GM21529 (cell line): Measurements from ENCODE around the gene VCP.

Experiments
- ATAC-seq: cut with Tn5 transposase; IDR thresholded peaks from one replicate; pipeline ENCODE4 v1.9.1; 2021; ENCODE audit not compliant: unreplicated experiment

VCP gene

DNA sequence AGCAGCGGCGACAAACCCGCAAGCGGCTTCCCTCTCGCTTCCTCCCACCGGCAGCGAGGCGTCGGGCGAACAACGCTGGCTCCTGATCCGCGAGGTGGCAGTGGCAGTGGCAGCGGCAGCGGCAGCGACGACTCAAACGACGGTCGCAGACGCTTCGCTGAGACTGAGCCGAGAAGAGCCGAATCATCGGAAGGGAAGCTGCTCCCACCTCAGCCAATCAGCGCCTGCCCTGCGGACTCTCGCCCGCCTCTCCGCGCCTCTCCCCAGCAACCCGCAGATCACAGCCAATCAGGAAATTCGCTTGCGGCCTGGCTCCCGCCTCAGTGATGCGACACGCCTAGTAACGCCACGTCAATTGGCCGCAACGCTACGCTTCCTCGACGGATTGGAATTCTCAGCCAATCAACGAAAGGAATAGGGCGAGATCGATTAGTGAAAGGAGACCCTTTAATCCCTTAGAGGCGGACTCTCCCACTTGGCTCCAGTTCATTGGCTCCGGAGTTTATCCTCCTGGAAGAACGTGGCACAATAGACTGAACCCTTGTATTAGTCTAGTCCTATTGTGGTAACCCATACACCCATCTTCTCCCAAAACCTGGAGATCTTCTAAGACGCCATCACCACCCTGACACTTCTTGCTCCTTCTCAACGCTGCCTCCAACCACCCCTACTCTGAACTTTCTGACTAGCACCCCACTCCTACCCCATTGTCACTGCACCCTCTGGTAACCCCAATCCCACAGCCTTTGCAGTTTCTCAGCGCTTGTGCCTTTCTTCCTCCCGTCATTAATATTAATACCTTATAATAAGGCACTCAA is at the start of gene VCP:
Gene VCP, minus strand, starts transcription at position 165 of the 818 bp plus-strand sequence. CDS start 272 bp downstream, outside the sequence.
- peak; percentile 87 for ATAC-seq

DNA sequence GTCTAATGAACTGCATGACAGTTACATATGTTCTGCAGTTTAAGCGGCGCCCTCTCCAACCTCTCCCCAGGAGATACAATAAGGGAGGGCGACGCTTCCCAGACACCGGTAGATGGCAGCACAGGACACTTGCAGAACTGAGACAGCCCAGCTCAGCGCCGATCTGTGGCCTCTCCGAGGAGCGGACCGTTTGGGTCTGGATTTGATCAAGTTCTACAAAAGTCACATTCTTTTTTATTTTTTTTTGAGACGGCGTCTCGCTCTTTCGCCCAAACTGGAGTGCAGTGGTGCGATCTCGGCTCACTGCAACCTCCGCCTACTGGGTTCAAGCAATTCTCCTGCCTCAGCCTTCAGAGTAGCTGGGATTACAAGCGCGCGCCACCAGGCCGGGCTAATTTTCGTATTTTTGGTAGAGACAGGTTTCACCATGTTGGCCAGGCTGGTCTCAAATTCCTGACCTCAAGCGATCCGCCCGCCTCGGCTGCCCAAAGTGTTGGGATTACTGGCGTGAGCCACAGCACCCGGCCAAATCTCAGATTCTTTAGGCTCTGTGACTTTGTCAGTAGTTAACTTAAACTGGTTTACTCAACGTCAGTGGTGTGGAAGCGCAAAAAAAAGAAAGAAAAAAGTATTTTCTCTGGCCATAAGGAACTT is 44.6 kb upstream of the VCP start:
- ATAC-seq = peak; percentile 43

DNA sequence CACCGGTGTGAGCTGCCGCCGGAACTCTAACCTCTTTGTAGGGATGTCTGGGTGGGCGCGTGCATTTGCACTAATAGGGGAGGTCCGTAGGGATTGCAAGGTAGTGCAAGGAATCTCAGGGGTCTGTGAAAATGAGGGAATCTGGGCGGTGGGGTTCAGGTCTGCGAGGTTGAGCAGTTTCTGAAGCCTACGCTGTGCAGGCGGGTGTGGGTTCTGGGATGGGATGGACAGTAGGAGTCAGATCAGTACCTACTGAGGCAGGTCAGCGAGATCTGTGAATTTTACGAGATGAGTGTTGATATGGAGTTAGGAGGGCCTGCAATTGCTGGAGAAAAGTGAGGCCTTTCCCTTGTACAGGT is 44.1 kb upstream of the VCP start:
- no peak for ATAC-seq

DNA sequence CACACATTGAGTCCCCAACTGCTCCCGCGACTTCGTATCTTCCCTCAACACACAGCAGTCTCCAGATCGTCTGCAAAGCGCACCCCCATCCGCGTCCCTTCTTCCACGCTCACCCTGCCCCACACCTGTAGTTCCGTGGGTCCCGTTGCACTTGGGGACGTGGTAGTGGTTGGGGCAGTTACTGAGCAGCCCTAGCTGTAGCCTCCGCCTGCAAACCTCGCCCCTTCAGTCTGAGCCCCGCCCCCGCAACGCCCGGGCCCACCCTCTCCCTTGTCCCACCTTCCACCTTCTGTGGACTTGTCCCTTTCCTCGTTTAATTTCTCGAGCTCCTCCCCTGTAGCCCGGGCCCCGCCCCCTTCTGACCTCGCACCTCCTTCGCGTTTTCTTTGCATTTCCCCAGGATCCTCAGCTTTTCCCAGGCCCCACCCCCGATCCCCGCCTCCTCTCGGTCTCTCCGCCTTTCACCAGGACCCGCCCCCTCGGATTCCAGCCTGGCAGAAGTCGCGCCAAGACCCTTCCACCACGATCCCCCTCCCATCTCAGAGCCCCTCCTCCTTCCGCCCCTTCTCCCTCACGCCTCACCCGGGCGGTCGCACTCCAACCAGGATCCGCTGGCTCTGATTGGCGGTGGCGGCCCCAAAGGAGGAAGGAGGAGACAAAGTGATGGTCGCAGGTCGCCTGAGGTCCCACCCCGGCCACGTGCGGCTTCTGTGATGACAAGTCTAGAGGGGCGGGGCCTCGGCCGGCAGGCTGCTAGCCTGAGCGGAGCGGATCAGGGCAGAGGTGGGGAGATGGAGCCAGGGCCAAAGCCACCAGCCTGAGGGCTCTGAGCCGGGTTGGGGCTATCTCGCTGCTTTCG is 43.5 kb upstream of the VCP start, which contains the start of gene ATOSB:
Gene ATOSB, minus strand, starts transcription at position 183 of the 859 bp plus-strand sequence. CDS start 7,588 bp downstream, outside the sequence.
- ATAC-seq = peak; percentile 52

DNA sequence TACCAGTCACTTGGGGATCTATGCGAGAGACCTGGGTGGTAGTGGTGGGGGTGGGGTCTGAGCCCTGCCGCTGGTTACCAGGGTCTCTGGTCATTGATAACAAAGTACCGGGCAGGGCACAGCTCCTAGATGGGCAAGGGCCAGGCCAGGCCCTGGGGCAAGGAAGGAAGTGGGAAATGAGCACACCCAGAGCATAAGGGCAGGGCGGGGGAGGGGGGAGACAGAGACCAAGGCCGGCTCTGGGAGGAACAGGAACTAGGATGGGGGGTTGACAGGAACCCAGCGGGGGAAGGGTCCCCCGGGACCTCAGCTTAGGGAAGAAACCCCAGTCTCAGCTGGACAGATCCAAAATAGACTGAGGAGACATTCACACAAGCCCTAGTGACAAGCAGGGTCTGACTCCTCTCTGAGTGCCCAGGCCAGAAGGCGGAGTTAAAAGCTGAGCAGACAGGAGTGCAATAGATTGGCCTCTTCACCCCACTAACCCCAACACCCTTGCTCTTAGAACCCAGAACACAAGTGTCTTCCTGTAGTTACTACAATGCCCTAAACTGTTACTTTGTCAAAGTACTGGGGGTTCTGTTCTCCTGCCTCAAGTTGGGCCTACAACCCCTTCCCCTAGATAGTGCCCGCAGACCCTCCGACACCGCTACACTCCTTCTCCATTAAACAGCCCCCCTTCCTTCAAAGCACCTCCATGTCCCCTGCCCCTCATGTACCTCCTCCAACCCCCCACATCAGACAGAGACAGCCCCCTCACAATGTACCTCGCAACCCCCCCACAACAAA is 42.6 kb upstream of the VCP start:
- no peak for ATAC-seq

DNA sequence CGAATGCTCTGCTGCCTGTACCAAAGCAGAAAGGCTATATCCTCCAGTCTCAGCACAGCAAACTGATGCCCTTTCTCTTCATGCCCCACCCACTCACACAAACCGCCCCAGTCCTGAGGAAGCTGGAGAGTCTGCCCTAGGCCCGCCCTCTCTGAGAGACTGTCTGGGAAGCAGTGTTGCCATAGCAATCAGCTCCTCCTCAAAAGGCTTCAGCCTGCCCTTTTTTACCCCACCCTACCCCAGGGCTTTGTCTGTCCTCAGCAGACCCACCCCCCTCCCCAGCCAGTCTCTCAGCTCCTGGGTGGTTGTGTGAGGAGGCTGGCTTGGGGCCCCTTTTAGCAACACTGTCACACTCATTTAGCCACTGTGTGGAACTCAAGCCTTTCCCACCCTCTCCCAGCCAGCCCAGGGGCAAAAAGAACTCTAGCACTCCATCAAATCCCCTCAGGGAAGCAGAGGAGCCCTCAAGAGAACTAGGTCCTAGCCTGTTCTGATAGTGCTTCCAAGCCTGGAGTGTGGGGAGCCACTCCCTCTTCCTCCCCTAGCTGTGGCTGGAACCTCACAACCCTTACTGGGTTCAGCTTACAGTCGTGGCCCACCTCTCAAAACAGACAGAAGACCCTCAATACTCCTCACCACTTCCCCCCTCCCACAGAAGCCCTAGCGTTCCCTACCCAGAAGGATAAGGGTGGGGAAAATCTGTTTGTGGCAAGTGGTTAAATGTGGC is 41.9 kb upstream of the VCP start:
- ATAC-seq = peak; percentile 15

DNA sequence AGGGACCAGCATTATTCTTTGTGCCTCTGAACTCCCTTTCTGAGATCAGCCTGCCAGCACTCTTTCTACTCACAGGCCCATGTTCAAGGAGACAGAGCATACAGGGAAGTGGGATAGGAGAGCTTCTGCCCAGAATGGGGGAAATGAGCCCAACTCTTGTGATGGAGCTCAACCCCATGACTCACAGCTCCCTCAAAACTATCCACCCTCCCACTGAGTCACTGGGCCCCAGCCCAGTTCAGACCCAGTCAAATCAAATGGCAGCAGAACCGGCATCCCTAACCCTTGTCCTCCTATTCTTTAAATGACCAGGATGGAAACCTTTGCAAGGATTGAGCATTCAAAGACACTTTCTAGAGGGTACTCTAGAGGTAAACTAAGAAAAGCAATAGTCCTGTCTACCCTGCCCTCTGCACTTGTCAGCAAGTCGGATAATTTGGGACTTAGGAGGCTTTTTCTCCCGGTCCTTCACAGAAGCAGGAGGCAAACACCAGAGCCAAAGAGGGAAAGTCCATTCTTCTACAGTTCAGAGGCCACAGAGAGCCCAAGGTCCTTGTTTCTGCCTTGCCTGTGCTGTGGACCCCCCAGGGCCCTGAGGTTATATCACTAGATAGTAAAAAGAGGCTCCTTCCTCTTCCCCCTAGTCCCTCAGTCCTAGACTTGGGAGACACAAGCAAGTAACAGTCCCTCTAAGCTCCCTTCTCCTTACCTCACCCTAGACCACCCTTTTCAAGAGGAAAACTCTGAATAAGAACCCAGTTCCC is 40.0 kb upstream of the VCP start:
- no peak for ATAC-seq

DNA sequence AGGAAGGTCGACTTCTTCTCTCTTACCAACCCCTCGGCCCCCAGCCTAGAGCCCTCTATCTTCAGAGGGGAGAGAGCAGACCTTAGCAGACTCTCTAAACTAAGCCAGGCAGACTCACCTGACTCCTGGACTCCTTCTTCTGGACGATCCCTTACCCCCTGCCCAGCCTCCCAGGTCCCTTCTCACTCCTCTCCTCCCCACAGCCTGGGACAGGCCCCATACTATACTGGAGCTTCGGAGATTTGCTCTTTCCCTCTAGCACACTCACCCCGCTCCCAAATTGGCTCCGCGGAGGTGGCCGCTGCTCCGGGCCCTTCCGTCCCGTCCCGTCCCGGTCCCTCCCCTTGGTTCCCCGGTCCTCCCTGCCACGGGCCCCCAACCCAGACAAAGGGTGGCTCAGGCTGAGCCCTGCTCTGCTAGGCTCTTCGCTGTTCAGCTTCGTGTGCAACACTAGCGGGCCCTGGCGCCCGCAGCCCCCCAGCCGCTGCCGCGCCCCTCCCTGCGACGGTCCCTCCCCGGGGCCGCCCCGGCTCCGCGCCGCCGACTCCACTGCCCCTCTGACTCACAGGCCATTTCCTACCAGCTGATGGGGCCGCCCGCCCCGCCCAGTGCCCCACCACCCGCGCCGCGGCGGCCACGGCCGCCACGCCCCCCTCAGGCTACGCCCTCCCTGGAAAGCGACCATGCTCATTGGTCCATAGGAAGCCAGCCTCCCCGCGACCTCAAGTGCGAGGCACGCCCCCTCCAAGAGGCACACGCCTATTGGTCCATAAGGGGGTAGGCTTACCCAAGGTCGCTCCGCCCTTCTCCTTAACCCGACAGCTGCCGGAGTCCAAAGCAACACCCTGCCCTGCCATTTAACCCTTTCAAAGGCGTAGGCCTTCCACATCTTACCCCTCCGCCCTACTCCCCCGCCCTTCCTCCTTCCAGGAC is 38.8 kb upstream of the VCP start:
- ATAC-seq = peak; percentile 68

DNA sequence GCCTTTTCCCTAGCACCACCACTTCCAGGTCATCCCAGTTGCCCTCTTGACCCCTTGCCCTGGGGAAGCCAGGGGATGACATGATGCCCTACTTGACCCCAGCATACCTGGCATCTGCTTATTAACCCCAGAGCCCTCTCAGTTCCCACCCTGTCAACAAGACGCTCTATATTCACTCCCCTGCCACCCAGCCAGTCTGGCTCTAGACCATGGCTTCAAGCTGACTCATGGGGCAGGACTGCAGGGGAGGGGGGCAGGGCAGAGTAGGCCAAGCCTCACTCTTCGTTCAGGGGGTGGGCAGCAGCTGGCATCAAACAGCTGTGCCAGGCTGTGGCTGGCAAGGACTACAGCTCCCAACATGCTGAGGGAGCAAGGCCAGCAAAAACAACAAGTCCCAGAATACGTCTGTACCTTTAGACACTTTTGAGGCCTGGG is 37.9 kb upstream of the VCP start:
- no peak for ATAC-seq

DNA sequence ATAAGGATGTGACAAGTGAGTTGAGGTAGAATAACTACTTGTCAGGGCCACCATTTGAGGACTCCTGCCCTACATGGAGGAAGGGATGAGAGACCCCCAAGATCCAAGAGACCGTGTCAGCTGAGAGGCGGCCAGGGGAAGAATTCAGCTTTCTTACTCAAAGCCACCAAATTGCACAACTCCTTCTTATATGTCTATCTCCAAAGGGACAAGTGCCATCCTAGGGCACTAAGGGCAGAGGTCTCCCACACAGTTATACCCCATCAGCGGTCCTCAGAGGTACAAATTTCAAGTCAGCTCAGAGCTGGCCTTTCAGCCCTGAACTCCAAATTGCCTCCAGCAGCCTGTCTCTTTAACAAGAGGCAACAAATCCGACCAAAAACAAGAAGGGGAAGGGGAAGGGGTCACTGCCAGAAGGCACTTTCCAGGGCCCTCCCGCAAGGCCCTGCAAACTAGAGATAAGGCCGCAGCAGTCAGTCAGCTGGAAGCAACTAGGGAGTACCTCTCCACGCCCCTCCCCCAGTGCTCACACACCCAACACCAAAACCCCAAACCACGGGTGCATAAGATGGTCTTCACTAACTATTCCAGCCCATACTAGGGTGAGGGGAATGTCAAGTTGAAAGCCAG is 36.6 kb upstream of the VCP start:
- no peak for ATAC-seq

DNA sequence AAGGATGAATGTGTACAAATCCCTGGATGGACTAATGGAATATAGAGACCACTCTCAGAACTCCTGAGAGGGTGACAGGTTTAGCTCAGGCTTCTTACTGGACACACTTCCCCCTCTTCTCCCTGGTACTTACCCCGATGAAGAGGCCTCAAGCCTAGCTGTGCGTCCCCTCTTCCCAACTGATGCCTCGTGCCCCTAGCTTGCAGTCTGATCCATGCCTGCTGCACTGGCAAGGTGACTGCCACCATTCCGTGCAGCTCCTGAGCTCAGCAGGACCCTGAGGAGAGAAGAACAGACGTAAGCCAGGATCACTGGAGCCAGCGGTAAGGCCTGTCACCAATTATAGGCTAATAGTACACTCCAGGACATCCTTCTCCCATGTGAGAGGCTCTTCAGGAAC is 36.0 kb upstream of the VCP start:
- no peak for ATAC-seq

DNA sequence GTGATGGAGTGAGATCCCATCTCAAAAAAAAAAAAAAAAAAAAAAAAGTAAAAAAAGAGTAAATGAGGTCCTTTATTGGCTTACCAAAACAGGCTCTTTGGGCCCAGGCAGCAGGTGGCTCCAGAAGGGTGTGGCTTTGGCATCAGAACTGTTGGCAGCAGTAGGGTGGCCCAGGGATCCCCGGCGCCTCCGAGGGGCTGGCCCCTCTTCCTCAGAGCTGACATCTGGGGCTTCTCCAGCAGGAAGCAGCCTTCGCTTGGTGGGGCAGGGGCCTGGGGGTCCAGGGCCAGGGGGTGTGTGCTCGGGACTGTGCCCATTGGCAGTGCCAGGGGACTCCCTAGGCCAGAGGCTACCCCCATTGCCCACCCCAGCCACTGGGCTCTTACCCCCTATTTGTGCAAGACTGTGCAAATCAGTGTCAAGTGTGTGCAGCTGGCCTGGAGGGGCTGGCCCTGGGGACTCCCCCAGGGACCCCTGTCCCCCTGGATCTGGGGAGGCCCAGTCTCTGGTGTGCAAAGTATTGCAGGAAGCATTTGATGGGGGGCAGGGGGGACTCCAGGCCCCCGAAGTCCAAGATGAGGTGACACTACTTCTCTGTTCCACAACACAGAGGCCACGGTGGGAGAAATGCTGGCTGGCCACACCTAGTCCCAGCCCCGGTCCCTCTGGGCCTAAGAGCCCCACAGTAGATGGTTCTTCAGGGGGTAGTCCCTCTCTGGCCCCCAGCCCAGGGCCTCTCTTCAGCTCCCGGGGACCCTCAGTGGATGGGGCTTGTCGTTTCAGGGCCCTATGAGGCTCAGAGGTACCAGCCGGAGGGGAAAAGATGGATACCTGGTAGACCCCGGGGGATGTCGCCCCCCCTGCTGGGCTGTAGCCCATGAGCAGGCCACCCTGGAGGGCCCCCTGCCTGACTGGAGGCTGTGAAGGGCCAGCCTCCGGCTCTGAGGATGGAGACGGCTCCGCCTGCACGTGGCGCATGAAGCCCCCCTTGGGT is 35.2 kb upstream of the VCP start:
- ATAC-seq = no peak

DNA sequence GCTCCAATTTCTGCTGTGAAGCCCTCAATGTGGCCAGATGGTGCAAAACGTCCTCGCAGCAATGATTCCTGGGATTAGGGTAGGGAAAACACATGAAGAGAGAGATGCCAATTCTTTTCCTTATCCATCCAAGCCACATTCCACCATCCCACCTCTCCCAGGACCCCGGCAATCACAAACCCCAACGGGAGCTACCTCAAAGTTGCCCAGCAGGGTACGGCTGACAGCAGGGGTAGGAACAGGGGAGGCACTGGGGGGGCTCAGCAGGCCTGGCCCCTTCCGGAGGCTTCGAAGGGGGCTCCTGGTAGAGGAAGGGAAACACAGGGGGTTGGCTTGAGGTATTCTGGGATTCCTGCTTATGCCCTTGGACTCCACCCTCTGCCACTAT is 33.9 kb upstream of the VCP start:
- no peak for ATAC-seq

DNA sequence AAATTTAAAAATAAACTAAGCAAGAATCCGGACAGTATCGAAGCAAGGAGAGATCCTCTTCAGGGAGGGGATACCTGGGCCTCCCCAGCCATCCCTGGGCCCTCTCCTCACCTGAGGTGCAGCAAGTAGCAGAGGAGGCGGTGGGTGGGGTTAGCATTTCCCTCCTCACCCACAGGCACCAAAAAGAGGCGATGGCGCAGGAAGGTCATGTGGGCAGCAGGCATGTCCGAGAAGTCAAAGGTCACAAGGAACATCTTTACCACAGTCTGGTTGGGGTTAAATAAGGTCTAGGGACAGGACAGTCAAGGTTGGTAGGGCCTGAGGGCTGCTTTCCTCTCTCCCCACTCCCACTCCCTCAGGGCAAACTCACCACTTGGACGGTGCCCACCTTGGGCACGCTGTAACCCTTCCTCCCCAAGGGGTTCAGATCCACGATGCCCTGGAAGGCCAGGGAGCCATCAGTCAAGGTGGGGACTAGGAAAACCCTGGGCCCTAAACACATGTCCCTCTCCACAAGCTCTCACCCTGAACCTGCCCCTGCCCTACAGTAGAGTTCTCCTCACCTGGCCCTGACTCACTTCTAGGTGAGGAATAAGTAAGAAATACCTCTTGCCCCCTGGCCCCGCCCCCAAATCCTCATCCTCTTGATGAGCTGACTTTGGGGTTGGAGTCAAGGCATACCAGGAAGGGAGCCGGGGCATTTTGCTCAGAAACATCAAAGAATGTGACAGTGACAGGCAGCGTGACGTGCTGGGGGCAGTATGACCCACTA is 33.3 kb upstream of the VCP start:
- no peak for ATAC-seq

DNA sequence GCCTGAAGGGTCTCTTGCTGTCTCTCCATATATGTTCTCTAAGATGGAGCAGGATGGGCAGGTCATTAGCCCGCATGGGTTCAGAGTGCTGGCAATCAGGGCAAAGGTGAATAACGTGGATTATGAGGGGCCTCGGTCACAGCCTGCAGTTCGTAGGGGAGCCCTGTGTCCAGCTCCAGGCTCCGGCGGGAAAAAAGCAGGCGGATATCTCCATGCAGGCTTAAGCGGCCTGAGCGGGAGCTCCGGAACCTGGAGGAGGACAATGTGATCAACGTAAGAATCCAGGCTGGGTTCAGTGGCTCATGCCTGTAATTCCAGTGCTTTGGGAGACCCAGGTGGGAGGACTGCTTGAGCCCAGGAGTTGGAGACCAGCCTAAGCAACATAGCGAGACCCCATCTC is 32.7 kb upstream of the VCP start:
- ATAC-seq = no peak

DNA sequence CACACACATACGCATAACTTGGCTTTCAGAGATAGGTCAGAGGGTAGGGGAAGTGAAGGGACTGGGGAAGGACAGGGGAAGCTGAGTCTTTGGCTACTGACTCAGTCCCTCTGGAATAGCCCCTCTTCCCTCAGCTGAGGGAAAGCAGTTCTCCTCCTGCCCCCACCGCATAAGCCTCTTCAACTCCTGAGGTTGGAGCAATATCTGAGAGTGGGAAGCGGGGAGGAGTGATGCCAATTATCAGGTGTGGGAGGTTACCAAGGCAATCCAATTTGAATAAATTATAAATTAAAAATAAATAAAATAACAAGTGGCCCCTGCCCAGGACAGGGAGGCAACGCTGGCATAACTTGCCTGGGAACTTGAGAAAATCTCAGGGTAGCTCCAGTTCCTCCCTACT is 32.2 kb upstream of the VCP start:
- no peak for ATAC-seq
